Natural killer cell (primary cell): ENCODE data around the gene C11orf21. TPM values are rescaled to one million over a fixed set of nuclear protein-coding genes. Genes with fewer than 3 reads are reported as not detected.
A peak's percentile ranks its signal among the peaks of the same experiment; 100 is the strongest.

Experiments used
- ATAC-seq, 3 donors: fragments of 150-1000 bp in 2 of 3; fragments of 200-7000 bp in 1 of 3; cut with Tn5 transposase; 1 replicate in 1 of 3; 2 replicates in 2 of 3; pipeline ENCODE4 v1.10.0; 2021; ENCODE audit warnings: mild to moderate bottlenecking in 2 of 3, moderate library complexity in 2 of 3
- DNase-seq, 2 donors: peaks; one replicate each; pipeline versions ENCODE4 v3.0.0 to v3.0.0-alpha.2; 2013 to 2021; ENCODE audit warnings: mixed read lengths in 1 of 2
- H3K27ac ChIP-seq: one replicate; pipeline ENCODE4 v1.5.1; 2013; ENCODE audit warnings: mild to moderate bottlenecking, low read length
- H3K27me3 ChIP-seq: one replicate; pipeline ENCODE4 v1.6.1; 2013; ENCODE audit warnings: low read length; ENCODE audit not compliant: control insufficient read depth, insufficient read depth
- H3K36me3 ChIP-seq: one replicate; pipeline ENCODE4 v1.6.1; 2013; ENCODE audit warnings: low read length; ENCODE audit not compliant: control insufficient read depth, insufficient read depth
- H3K4me1 ChIP-seq: one replicate; pipeline ENCODE4 v1.6.1; 2013; ENCODE audit warnings: low read length; ENCODE audit not compliant: control insufficient read depth, insufficient read depth
- H3K4me3 ChIP-seq: one replicate; pipeline ENCODE4 v1.5.1; 2013; ENCODE audit warnings: low read length
- H3K9me3 ChIP-seq: one replicate; pipeline ENCODE4 v1.6.1; 2013; ENCODE audit warnings: low read length; ENCODE audit not compliant: control insufficient read depth, insufficient read depth
- H3K27ac Mint-ChIP-seq, 2 donors: one replicate each; pipeline ENCODE4 v1.8.0; 2022; ENCODE audit warnings: mild to moderate bottlenecking in 2 of 2, mixed read lengths in 2 of 2, moderate library complexity in 1 of 2
- H3K27me3 Mint-ChIP-seq, 2 donors: one replicate each; pipeline ENCODE4 v1.8.0; 2022; ENCODE audit warnings: low read depth in 2 of 2, mixed read lengths in 2 of 2
- H3K36me3 Mint-ChIP-seq: one replicate; pipeline ENCODE4 v1.8.0; 2022; ENCODE audit warnings: mixed read lengths
- H3K4me1 Mint-ChIP-seq, 2 donors: one replicate each; pipeline ENCODE4 v1.8.0; 2022; ENCODE audit warnings: mixed read lengths in 2 of 2
- H3K4me3 Mint-ChIP-seq: one replicate; pipeline ENCODE4 v1.8.0; 2022; ENCODE audit warnings: mild to moderate bottlenecking, moderate library complexity, mixed read lengths
- H3K9me3 Mint-ChIP-seq, 2 donors: one replicate each; pipeline ENCODE4 v1.8.0; 2022; ENCODE audit warnings: mixed read lengths in 2 of 2
- CTCF ChIP-seq: fragments of 200-600 bp; IDR thresholded peaks from one replicate; pipeline ENCODE4 v1.8.0; 2022; ENCODE audit warnings: antibody characterized with exemption
- WGBS: methylation state at CpG from one replicate; pipeline ENCODE4 v1.1.7; 2013; ENCODE audit warnings: missing lambda C conversion rate; ENCODE audit not compliant: insufficient coverage; 5-methylcytosine and 5-hydroxymethylcytosine counted together
- intact Hi-C: fragments of 100-400 bp; cut with micrococcal nuclease; formaldehyde crosslinking; loops from one replicate; pipeline ENCODE4 v1.14.2; 2022
- total RNA-seq, 4 donors: library from RNA; stranded (reverse); fragments of 120-200 nt in 1 of 4; gene quantifications; one replicate each; pipeline versions ENCODE4 v1.2.3 to v1.2.4, GENCODE V29; 2013 to 2022

C11orf21 gene
- total RNA-seq, 3 donors from 2014 or later (not counting 1 experiment from before 2014, with no cell fraction given) = 227 to 325 (median 237) TPM

GRCh38 chr11:2293531-2293971 is 8.2 kb downstream of the C11orf21 start:
- 73% methylated on average over 19 of the region's 20 CpGs for WGBS
- peaks cover 23% of the 10 kb centered on the region for H3K36me3 ChIP-seq
- H3K9me3 ChIP-seq = no peaks in the 10 kb centered on the region
- peaks cover 54% of the 10 kb centered on the region for H3K4me1 ChIP-seq
- H3K27ac ChIP-seq = no peak overlapping the region
- no peaks in the 10 kb centered on the region for H3K27me3 ChIP-seq
- no peaks in the 10 kb centered on the region for H3K9me3 Mint-ChIP-seq
- H3K4me3 Mint-ChIP-seq = peak overlapping the region; percentile 50
- peaks cover 35 to 69% of the 10 kb centered on the region in 2 donors for H3K4me1 Mint-ChIP-seq
- H3K27me3 Mint-ChIP-seq = no peaks in the 10 kb centered on the region
- ATAC-seq = no peak
- no peak overlapping the region for H3K4me3 ChIP-seq
- no peak for TF ChIP-seq CTCF
- H3K27ac Mint-ChIP-seq = no peak overlapping the region
- intact Hi-C loops = no loop called here
- no peak for DNase-seq
- no peaks in the 10 kb centered on the region for H3K36me3 Mint-ChIP-seq

GRCh38 chr11:2290351-2290841 is 11.3 kb downstream of the C11orf21 start:
- H3K27ac Mint-ChIP-seq = no peak overlapping the region
- Histone ChIP-seq H3K36me3 (no peaks in the 10 kb centered on the region), H3K27ac (no peak overlapping the region), H3K4me3 (no peak overlapping the region), H3K4me1 (peaks cover 28% of the 10 kb centered on the region), H3K27me3 (no peaks in the 10 kb centered on the region), H3K9me3 (no peaks in the 10 kb centered on the region)
- no peaks in the 10 kb centered on the region for H3K36me3 Mint-ChIP-seq
- 87% methylated on average over 10 of the region's 10 CpGs for WGBS
- ATAC-seq = no peak
- DNase-seq = peak in 1 of 2 donors; percentile 8
- intact Hi-C loops = no loop called here
- H3K4me3 Mint-ChIP-seq = no peak overlapping the region
- H3K4me1 Mint-ChIP-seq = peaks cover 30 to 63% of the 10 kb centered on the region in 2 donors
- no peaks in the 10 kb centered on the region for H3K9me3 Mint-ChIP-seq
- no peak for TF ChIP-seq CTCF
- H3K27me3 Mint-ChIP-seq = no peaks in the 10 kb centered on the region

GRCh38 chr11:2289859-2290258 is 11.9 kb downstream of the C11orf21 start:
- H3K36me3 Mint-ChIP-seq = no peaks in the 10 kb centered on the region
- peaks cover 29 to 57% of the 10 kb centered on the region in 2 donors for H3K4me1 Mint-ChIP-seq
- no peak overlapping the region for H3K27ac Mint-ChIP-seq
- H3K4me3 Mint-ChIP-seq = no peak overlapping the region
- no peak for ATAC-seq
- Histone ChIP-seq H3K4me3 (no peak overlapping the region), H3K27me3 (no peaks in the 10 kb centered on the region), H3K9me3 (no peaks in the 10 kb centered on the region), H3K4me1 (peaks cover 23% of the 10 kb centered on the region), H3K36me3 (no peaks in the 10 kb centered on the region), H3K27ac (no peak overlapping the region)
- intact Hi-C loops = no loop called here
- no peaks in the 10 kb centered on the region for H3K27me3 Mint-ChIP-seq
- peak in 1 of 2 donors; percentile 4 for DNase-seq
- 94% methylated on average over 10 of the region's 10 CpGs for WGBS
- no peaks in the 10 kb centered on the region for H3K9me3 Mint-ChIP-seq
- no peak for TF ChIP-seq CTCF

- Histone ChIP-seq H3K4me1 (peaks cover 18% of the 10 kb centered on the region), H3K4me3 (no peak overlapping the region), H3K9me3 (no peaks in the 10 kb centered on the region), H3K27ac (no peak overlapping the region), H3K36me3 (no peaks in the 10 kb centered on the region), H3K27me3 (no peaks in the 10 kb centered on the region)
- intact Hi-C loops = no loop called here
- H3K27ac Mint-ChIP-seq = no peak overlapping the region
- ATAC-seq = no peak
- H3K4me1 Mint-ChIP-seq = peaks cover 24 to 52% of the 10 kb centered on the region in 2 donors
- no peaks in the 10 kb centered on the region for H3K9me3 Mint-ChIP-seq
- DNase-seq = peak in 1 of 2 donors; percentile 5
- TF ChIP-seq CTCF = no peak
- no peaks in the 10 kb centered on the region for H3K36me3 Mint-ChIP-seq
- H3K27me3 Mint-ChIP-seq = no peaks in the 10 kb centered on the region
- WGBS = 96% methylated on average over 6 of the region's 6 CpGs
- H3K4me3 Mint-ChIP-seq = no peak overlapping the region
Measured at GRCh38 chr11:2289350-2289749, 12.4 kb downstream of the C11orf21 start.
